HG03575 (cell line): Measurements from ENCODE around the gene HEATR5A.
A peak's percentile ranks its signal among the peaks of the same experiment; 100 is the strongest.
"Not testable (repeated sequence)": the region's sequence is repeated elsewhere in the genome, so short reads cannot be mapped to it uniquely, and the experiment has no call there.

Source experiments
- ATAC-seq: cut with Tn5 transposase; IDR thresholded peaks from one replicate; pipeline ENCODE4 v1.9.1; 2021; ENCODE audit not compliant: unreplicated experiment, insufficient number of reproducible peaks, low FRiP score; ENCODE audit errors: extremely low read depth

Gene HEATR5A

GRCh38 chr14:31420319-31421111 is at the start of gene HEATR5A:
HEATR5A (minus strand) TSS chr14:31420550; CDS start chr14:31402975, 17,575 bp downstream.
- ATAC-seq, result peak; percentile 92

GRCh38 chr14:31466554-31466953 is 46.2 kb upstream of the HEATR5A start:
- no peak for ATAC-seq

- no peak for ATAC-seq
These were observed 44.8 kb upstream of the HEATR5A start for GRCh38 chr14:31465111-31465510.

- ATAC-seq, result not testable (repeated sequence)
These were observed 42.1 kb upstream of the HEATR5A start for GRCh38 chr14:31462450-31462849.

GRCh38 chr14:31461545-31461944 is 41.2 kb upstream of the HEATR5A start:
- no peak for ATAC-seq

GRCh38 chr14:31457665-31458659 is 37.6 kb upstream of the HEATR5A start:
- ATAC-seq, result no peak

- peak; percentile 79 for ATAC-seq
These were observed 36.7 kb upstream of the HEATR5A start, which contains the start of gene DTD2 for GRCh38 chr14:31456841-31457664. DTD2 (minus strand) TSS chr14:31457506; CDS start chr14:31457393, 113 bp downstream.

- ATAC-seq, result no peak
These were observed 29.7 kb upstream of the HEATR5A start for GRCh38 chr14:31449971-31450610.

GRCh38 chr14:31449136-31449535 is 28.8 kb upstream of the HEATR5A start:
- ATAC-seq, result no peak

- ATAC-seq, result no peak
These were observed 25.4 kb upstream of the HEATR5A start for GRCh38 chr14:31445703-31446102.

- ATAC-seq, result no peak
These were observed 21.9 kb upstream of the HEATR5A start for GRCh38 chr14:31442284-31442683.

- no peak for ATAC-seq
These were observed 21.1 kb upstream of the HEATR5A start for GRCh38 chr14:31441273-31442111.

- ATAC-seq, result no peak
These were observed 19.9 kb upstream of the HEATR5A start for GRCh38 chr14:31440280-31440679.

GRCh38 chr14:31439561-31439960 is 19.2 kb upstream of the HEATR5A start:
- ATAC-seq, result no peak

- not testable (repeated sequence) for ATAC-seq
These were observed 16.8 kb upstream of the HEATR5A start for GRCh38 chr14:31437045-31437691.

- ATAC-seq, result no peak
These were observed 14.9 kb upstream of the HEATR5A start for GRCh38 chr14:31435276-31435675.

- no peak for ATAC-seq
These were observed 10.4 kb upstream of the HEATR5A start for GRCh38 chr14:31430634-31431264.
